NB4 (cell line): ENCODE data around the gene NUDT16.

Source experiments
- CTCF ChIP-seq: IDR thresholded peaks from one replicate; pipeline ENCODE4 v1.5.1; 2012; ENCODE audit warnings: low read depth, low read length
- POLR2A ChIP-seq: IDR thresholded peaks from 2 replicates; pipeline ENCODE4 v1.6.1; 2011; ENCODE audit warnings: mild to moderate bottlenecking; ENCODE audit not compliant: insufficient read length; ENCODE audit errors: extremely low read depth

GRCh38 chr3:131394400-131394799 is 12.8 kb downstream of the NUDT16 start:
- TF ChIP-seq CTCF (no peak), POLR2A (no peak)
